Posterior cingulate gyrus (tissue), 11 donors: ENCODE measurements around the gene CBFB.
"Not testable (repeated sequence)": the region's sequence is repeated elsewhere in the genome, so short reads cannot be mapped to it uniquely, and the experiment has no call there.

Experiments
- DNase-seq, 10 donors: peaks; one replicate each; pipeline versions ENCODE4 v3.0.0 to v3.0.0-alpha.2; 2020 to 2021; ENCODE audit warnings: mixed read lengths in 3 of 10
- intact Hi-C: fragments of 100-400 bp; cut with DNase I; formaldehyde crosslinking; loops from one replicate; pipeline ENCODE4 v1.15.1; 2023

CBFB gene

DNA sequence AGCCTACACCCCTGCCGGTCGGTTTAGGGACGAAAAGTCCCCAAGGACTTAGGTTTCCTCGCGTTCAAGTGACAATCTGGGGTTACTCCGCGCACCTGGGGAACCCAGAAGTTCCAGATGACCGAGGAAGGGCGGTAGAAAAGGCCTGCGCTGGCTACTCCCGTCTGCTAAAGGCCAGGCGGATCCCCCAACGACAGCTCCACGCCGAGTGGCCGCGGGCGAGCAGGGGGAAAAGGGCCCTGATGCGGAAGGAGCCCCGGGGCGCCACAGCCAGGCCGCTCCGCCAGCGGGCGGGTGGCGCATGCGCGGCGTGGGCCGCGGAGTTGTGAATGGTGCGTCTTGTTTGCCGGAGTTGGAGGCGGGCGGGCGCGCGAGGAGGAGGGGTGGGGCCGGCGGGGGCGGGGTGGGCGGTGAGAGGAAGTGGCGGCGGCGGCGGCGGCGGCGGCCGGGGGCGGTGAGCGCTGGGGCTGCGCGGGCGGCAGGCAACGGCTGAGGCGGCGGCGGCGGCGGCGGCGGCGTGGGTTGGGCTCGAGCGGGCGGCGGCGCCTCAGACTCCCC is at the start of gene CBFB:
Gene CBFB (plus strand): TSS at position 454 of the 558 bp plus-strand sequence. CDS start 259 bp downstream, outside the sequence.
- DNase-seq: peak; percentile 86 to 98 (median 89)
- intact Hi-C loops: loop anchor here (5.0 kb wide), 1 partner anchor 79 kb away; the partner anchor contains the start of gene PHAF1

DNA sequence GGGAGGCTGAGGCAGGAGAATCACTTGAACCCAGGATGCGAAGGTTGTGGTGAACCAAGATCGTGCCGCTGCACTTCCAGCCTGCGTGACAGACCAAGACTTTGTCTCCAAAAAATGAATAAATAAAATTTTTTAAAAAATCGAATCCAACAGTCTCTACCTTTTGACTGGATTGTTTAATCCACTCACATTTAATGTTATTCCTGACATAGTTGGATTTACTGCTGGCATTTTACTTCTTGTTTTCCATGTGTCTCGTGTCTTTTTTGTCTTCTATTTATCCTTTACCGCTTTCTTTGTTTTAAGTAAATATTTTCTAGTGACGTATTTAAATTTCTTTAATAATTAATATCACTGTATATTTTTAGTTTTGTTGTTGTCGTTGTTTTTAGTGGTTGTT is 45.9 kb upstream of the CBFB start:
- intact Hi-C loops: no loop called here
- no peak for DNase-seq

DNA sequence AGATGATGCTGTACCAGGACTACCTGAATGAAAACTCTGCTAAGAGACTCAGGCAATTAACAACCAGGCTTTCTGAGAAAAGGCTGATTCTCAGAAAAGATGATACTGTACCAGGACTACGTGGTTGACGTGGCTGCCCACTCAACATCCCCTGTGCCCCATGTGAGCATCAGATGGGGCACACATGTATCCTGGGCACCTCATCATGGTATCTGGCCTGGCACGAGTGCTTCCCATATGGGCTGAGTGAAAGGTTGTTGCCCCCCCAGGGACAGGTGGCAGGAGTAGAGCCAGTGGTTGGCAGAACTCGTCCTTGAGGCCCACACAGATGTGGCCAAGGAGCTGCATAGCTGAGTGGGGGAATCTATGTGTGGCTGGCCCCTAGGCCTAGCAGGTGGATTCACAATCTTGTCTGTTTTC is 44.0 kb upstream of the CBFB start:
- intact Hi-C loops: no loop called here
- DNase-seq: no peak

DNA sequence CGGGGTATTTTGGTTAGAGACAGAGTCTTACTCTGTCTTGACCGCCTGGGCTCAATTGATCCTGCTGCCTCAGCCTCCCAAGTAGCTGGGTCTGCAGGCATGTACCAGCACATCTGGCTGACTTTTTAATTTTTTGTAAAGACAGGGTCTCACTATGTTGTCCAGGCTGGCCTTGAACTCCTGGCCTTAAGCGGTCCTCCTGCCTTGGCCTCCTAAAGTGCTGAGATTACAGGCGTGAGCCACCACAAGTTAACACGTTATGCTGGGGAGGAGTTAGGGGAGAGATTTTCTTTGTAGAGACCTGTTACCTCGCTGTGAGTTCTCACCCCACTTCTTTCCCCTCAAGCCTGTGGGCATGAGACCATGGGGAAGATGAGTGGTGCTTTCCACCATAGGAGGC is 42.4 kb upstream of the CBFB start:
- DNase-seq: no peak
- intact Hi-C loops: no loop called here

DNA sequence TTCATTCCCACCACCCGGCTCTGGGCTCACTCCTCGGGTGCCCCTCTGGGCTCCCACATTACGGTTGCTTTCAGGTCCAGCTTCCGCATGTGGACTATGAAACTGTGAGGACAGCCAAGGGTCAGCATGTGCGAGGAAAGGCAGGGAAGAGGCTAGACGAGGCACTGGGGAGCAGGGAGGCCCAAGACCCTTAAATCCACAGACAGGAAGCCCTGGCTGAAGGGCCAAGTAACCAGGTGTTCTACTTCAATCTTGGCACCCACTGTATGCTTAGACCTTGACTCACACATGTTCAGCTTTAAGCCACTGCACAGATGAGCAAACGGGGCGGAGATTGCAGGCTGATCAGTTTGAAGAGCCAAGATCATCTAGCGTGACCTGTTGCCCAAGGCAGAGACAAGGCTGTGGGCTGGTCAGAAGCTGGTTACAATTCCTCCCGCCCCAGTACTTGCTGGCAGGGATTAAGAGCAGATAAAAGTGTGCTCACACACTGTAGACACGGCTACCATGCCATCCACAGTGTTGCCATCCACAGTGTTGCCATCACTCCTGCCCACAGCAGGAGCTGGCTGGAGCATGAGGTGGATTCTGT is 40.7 kb upstream of the CBFB start, which contains the start of gene CES4A:
Gene CES4A (plus strand): TSS at position 393 of the 592 bp plus-strand sequence. CDS start 184 bp downstream, at position 577.
- intact Hi-C loops: no loop called here
- no peak for DNase-seq

DNA sequence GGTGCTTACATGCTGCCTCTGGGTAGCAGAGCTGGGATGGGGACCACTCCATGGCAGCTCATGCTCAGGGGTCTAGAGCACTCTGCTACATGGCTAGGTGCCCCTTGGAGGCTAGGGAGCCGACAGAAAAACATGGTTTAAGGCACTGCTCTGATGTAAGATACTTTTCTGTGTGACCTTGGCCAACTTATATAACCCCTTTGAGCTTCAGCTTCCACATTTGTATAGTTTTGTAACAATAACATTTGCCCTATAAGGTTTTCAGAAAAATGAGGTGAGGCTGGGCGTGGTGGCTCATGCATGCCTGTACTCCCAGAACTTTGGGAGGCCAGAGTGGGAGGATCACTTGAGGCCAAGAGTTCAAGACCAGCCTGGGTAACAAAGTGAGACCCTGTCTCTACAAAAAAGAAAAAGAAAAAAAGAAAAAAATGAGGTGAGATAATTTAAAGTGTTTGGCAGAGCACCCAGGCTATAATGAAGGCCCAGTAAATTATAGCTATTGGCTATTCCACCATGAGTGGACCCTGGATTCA is 37.3 kb upstream of the CBFB start:
- DNase-seq: no peak

DNA sequence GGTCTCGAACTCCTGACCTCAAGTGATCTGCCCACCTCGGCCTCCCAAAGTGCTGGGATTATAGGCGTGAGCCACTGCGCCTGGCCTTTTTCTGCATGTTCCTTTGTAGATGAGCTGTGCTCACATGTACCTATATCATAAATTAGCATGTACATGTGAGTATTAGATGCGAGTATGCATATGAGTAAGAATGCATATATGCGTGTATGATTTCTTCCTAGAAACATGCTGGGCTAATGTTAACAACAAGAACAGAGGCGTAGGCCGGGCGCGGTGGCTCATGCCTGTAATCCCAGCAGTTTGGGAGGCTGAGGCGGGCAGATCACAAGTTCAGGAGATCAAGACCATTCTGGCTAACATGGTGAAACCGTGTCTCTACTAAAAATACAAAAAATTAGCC is 35.4 kb upstream of the CBFB start:
- DNase-seq, intact Hi-C loops: not testable (repeated sequence)

More for the DNA sequence above, 37.3 kb upstream of the CBFB start:
- intact Hi-C loops: no loop called here

DNA sequence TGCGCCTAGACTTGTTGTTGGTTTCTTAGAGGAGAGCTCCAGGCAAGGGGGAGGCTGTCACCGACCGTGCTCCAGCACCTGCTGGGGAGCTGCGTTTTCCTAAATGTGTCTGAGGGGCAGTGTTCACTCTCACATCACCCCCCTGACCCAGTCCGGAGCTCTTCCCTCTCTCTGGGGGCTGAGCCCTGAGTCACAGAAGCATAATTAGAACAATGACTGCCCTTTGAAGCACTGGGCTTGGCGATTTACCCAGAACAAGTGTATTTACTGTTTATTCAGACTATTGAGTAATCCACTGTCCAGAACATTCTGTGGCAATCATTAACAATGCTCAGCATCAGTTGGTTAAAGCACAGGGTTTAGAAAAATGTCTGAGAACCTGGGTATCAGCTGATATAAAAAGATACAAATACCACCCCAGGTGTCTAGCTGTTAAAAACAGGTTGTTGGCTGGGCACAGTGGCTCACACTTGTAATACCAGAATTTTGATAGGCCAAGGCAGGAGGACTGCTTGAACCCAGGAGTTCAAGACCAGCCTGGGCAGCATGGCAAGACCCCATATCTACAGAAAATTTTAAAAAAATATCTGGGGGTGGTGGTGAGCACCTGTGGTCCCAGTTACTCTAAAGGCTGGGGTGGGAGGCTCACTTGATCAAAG is 32.5 kb upstream of the CBFB start:
- intact Hi-C loops: no loop called here
- DNase-seq: peak in 9 of 10 donors; percentile 39 to 95 (median 73)

DNA sequence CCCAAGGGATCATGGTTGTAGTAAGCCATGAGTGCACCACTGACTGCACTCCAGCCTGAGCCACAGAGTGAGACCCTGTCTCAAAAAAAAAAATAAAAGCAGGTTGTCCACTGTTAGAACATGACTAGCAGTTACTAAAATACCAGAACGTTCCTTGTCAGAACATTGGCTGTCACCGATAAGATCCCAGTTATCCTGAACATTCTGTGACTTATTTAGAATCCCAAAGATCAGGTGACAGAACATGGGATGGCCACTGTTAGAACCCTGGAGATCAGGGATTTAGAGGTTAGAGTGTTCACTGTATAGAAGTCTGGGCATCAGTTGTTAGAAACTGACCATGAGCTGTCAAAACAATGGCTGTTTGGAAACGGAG is 32.0 kb upstream of the CBFB start:
- DNase-seq: no peak
- intact Hi-C loops: no loop called here

DNA sequence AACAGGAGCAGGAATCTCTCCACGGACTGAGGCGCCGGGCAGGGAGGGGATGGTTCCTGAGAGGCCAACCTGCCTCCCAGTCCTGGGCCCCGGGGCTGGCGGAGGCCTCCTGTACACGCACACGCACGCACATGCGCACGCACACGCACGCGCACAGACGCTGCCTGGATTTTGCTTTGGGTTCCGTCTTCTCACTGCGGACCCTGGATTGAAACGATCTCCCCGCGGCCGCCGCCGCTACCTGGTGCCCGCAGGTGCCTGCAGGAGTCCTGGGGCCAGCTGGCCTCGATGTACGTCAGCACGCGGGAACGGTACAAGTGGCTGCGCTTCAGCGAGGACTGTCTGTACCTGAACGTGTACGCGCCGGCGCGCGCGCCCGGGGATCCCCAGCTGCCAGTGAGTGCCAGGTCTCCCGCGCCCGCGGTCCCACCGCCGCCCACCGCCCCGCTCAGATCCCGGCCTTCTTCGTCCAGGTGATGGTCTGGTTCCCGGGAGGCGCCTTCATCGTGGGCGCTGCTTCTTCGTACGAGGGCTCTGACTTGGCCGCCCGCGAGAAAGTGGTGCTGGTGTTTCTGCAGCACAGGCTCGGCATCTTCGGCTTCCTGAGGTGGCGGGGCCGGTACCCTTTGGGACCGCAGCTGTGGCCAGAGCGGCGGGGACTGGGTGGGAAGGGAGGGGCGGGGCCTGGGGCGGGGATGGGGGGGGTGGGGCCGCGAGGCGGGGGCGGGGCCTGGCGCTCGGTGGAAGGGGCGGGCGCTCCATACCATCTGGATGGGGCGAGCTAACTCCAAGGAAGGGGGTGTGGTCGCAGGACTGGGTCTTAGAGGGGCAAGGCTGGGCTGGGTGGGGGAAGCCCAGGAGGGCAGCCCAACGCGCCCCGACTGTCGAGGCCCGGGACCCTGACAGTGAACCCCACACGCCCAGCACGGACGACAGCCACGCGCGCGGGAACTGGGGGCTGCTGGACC is 28.3 kb upstream of the CBFB start:
- intact Hi-C loops: no loop called here
- DNase-seq: peak; percentile 55 to 96 (median 76)

DNA sequence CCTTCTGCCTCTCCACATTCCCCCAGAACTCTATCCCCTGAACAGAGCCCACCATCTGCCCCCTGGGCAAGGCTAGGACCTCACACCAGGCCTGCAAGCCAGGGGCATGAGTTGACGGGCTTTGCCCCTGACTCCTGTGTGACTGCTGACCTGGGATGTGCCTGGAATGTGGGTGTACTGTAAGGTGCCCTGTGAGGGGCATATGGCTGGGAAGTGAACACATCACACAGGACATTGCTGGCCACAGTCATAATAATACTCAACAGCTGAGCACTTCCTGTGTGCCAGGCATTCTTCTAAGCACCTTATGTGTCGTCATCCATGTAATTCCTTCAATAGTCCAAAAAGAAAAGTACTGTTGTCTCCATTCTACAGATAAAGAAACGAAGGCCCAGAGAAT is 27.2 kb upstream of the CBFB start:
- intact Hi-C loops: no loop called here

DNA sequence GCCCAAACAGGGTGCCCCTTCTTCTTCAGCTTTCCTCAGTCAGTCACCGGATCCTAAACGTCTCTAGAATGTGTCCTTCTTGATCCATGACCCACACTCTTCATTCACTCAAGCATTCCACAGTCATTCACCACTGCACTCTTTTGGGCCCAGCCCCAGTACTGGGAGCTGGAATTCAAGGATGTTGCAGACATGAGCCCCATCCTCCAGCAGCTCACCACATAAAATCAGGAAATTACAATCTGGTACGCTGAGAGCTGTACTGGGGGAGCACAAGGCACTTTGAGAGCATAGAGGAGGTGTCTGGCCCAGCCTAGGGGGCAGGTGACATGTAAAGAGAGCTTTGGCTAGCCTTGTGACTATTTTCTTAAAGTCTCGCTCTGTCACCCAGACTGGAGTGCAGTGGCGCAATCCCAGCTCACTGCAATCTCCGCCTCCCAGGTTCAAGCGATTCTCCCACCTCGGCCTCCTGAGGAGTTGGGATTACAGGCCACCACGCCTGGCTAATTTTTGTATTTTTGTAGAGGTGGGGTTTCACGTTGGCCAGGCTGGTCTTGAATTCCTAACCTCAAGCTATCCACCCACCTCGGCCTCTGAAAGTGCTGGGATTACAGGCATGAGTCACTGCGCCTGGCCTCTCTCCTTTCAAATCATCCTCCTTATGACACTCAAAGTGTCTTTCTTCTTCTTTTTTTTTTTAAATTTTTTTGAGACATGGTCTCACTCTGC is 21.9 kb upstream of the CBFB start:
- intact Hi-C loops: no loop called here
- peak in 1 of 10 donors; percentile 17 for DNase-seq

More for the DNA sequence above, 27.2 kb upstream of the CBFB start:
- DNase-seq: peak in 1 of 10 donors; percentile 35

DNA sequence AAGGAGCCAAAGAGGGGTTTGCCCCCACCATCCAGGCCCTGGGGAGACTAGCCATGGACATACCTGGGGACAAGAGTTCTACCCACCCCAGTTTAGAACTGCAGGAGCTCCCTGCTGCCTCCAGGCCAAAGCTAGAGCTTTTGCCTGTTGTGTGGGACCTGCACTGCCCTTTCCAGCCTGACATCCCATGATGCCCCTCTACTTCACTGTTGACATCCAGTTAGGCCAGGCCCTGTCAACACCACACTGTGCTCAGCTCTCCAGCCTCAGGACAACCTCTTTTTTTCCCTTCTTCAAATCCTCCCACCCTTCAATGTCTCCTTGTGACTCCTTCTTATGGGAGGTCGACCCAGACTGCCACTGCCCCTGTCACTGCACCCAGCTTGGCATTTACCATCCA is 19.8 kb upstream of the CBFB start:
- peak in 2 of 10 donors; percentile 4 to 39 for DNase-seq
- intact Hi-C loops: no loop called here

DNA sequence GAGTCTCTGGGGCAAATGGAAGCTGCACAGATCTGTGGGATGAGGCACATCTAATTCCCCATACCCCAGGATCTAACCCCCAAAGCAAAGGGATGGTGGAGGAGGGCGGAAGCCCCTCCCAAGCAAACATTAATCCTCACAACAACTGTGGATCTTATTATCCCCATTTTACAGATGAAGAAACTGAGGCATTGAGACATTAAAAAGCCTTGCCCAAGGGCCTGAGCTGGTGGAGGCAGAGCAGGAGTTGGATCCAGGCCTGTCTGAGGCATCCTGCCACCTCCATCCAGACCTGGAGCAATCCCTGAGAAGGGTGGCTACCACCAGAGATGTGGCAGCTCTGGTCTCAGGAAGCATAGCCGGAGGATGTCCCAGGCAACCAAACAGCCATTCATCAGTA is 17.7 kb upstream of the CBFB start:
- DNase-seq: peak in 2 of 10 donors; percentile 27 to 39
- intact Hi-C loops: no loop called here

DNA sequence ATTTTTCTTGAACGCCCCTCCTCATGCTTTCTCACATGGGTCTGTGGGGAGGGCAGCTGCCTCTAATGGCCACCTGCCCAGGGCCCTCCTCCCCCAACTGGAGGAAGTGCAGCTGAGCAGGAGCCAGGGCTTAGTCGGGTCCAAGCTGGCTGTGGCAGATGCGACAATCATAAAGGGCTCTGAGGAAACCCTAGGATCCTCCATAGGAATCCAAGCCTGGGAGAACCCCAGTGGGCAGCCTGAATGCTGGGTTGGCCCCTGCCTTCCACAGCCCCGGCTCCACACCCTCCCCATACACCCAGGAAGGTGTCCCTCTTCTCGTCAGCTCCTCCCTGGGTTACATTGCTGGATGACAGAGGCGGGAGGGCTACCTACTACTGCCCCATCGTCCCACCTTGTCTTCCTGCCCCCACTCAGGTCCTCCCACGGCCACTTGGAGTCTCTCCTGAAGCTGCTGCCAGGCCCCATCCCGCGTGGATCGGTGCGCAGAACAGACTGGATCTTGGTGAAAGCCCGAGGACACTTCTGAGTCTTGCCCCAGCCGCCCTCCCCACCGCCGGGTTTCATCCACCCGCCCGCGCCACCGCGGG is 15.6 kb upstream of the CBFB start:
- intact Hi-C loops: no loop called here

DNA sequence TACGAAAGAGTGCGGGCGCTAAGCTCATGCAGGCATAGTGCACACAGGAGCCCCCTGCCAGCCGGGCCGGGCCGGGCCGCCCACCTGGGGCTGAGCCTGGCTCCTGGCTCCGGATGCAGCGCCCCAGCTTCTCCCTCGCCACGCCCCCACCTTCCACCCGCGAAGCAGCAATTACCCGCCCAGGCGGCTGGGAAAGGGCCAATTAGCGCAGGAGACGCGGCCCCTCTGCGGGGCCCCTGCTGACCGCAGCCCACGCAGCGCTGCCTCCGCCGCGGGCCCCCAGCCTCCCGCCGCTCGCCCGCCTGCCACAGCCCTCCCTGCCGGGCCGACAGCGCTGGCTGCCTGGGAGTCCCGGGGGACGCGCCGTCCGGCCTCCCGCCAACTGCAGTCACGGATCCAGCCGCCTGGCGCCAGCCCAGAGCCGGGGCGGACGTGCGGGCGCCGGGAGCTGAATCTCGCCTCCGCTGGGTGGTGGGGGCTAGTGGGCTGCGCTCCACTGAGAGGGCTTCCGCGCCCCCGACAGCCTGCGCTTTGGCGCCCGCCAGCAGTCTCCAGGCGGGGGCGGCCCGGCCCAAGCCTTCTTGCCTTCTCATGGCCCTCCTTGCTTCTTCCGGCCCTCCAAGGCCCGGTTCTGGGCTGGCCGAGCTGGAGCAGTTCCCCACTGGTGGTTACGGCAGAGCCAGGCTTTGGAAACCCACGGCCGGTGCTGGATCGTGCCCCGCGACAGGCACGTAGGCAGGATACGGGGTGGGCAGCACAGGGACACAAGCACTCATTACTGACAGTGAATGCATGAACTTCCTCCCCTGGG is 14.9 kb upstream of the CBFB start:
- intact Hi-C loops: loop anchor here (2.0 kb wide), 1 partner anchor 37 kb away; no protein-coding TSS in a partner anchor
- peak; percentile 42 to 95 (median 72) for DNase-seq

More for the DNA sequence above, 15.6 kb upstream of the CBFB start:
- DNase-seq: peak in 9 of 10 donors; percentile 13 to 91 (median 55)

DNA sequence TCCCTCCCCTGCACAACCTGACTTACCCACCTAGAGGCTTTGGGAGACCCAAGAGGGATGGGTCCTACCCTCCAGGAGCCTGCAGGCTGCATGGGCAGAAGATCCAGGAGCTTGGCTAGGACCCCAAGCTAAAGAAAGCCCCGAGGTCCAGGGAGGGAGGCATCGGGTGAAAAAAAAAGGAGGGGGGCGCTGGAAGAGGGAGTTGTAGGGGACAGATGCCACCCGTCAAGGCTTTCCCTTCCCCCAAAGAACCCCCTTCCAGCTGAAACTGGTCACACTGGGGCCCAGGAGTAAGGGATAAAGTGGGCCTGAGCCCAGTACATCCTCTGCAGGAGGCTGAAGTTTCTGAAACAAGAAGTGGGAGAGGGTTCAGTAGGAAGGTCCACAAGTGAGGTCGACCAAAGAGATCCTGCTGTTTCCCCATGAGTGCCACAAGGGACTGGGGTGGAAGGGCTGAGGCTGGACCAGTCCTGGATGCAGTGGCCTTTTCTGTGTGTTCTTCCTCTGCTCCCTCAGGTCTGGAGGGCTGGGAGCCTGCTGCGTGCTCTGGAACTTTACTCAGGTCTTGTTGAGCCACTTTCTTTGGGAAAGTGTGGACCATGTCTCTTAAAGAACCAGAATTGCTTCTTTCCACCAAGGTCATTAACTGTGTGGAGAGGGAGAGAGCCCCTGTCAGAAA is 14.2 kb upstream of the CBFB start:
- intact Hi-C loops: loop anchor here (2.0 to 5.0 kb wide), 3 partner anchors 38 to 143 kb away; partner anchors contain the start of genes FBXL8 and TRADD
- peak in 2 of 10 donors; percentile 39 to 54 for DNase-seq
